CD14-positive monocyte (primary cell): ENCODE data around the gene WNT6. TPM values are rescaled to one million over a fixed set of nuclear protein-coding genes. Genes with fewer than 3 reads are reported as not detected.
A peak's percentile ranks its signal among the peaks of the same experiment; 100 is the strongest.

Experiments
- DNase-seq, 3 donors: peaks; one replicate each; pipeline ENCODE4 v3.0.0-alpha.2; 2011 to 2022
- H2AFZ ChIP-seq: 2 replicates; pipeline ENCODE4 v1.6.0; 2012; ENCODE audit warnings: mild to moderate bottlenecking, low read depth, low read length, inconsistent platforms; ENCODE audit not compliant: insufficient read depth, poor library complexity, severe bottlenecking
- H3K27ac ChIP-seq, 2 donors: 1 replicate in 1 of 2; 2 replicates in 1 of 2; pipeline ENCODE4 v1.5.1; 2012 to 2013; ENCODE audit warnings: low read length in 2 of 2, control low read depth in 1 of 2, inconsistent platforms in 1 of 2, low read depth in 1 of 2, mild to moderate bottlenecking in 1 of 2
- H3K27me3 ChIP-seq, 2 donors: one replicate each; pipeline versions ENCODE4 v1.6.0 to v1.6.1; 2011 to 2013; ENCODE audit warnings: low read length in 2 of 2; ENCODE audit not compliant: control insufficient read depth in 2 of 2, insufficient read depth in 2 of 2
- H3K36me3 ChIP-seq, 2 donors: replicated peaks in 1 of 2; 1 replicate in 1 of 2; 2 replicates in 1 of 2; pipeline versions ENCODE4 v1.5.1 to v1.6.1; 2012 to 2013; ENCODE audit warnings: low read length in 2 of 2, control low read depth in 1 of 2, inconsistent platforms in 1 of 2, mild to moderate bottlenecking in 1 of 2; ENCODE audit not compliant: insufficient read depth in 2 of 2, control insufficient read depth in 1 of 2
- H3K4me1 ChIP-seq, 2 donors: 1 replicate in 1 of 2; 2 replicates in 1 of 2; pipeline versions ENCODE4 v1.5.1 to v1.6.1; 2012 to 2013; ENCODE audit warnings: low read length in 2 of 2, control low read depth in 1 of 2, inconsistent platforms in 1 of 2, mild to moderate bottlenecking in 1 of 2, moderate library complexity in 1 of 2; ENCODE audit not compliant: insufficient read depth in 2 of 2, control insufficient read depth in 1 of 2
- H3K4me2 ChIP-seq: replicated peaks from 2 replicates; pipeline ENCODE3; 2012; ENCODE audit warnings: low read length, moderate library complexity, mild to moderate bottlenecking; ENCODE audit not compliant: poor library complexity, severe bottlenecking; ENCODE audit errors: extremely low read depth
- H3K4me3 ChIP-seq, 3 experiments: fragments of 200-600 bp in 1 of 3; sonication (generic) in 1 of 3; replicated peaks in 1 of 3; 1 replicate in 2 of 3; 2 replicates in 1 of 3; pipeline ENCODE4 v1.5.1; 2011 to 2013; ENCODE audit warnings: low read length in 3 of 3, mild to moderate bottlenecking in 3 of 3, control low read depth in 2 of 3, low read depth in 2 of 3, inconsistent platforms in 1 of 3, moderate library complexity in 1 of 3
- H3K79me2 ChIP-seq: 2 replicates; pipeline ENCODE4 v1.6.0; 2012; ENCODE audit warnings: mild to moderate bottlenecking, control low read depth, inconsistent platforms, low read length, moderate library complexity; ENCODE audit not compliant: insufficient read depth
- H3K9ac ChIP-seq: 2 replicates; pipeline ENCODE4 v1.6.0; 2017; ENCODE audit warnings: low read length, mild to moderate bottlenecking; ENCODE audit not compliant: insufficient read depth, poor library complexity, severe bottlenecking
- H3K9me3 ChIP-seq, 2 donors: replicated peaks in 1 of 2; 1 replicate in 1 of 2; 2 replicates in 1 of 2; pipeline versions ENCODE4 v1.5.1 to v1.6.1; 2012 to 2013; ENCODE audit warnings: low read length in 2 of 2, control low read depth in 1 of 2; ENCODE audit not compliant: control insufficient read depth in 1 of 2, insufficient read depth in 1 of 2
- H4K20me1 ChIP-seq: 2 replicates; pipeline ENCODE4 v1.6.0; 2012; ENCODE audit warnings: mild to moderate bottlenecking, low read length, control low read depth, moderate library complexity; ENCODE audit not compliant: insufficient read depth
- H3K27ac Mint-ChIP-seq, 7 donors: one replicate each; pipeline ENCODE4 v1.8.0; 2020; ENCODE audit warnings: mild to moderate bottlenecking in 7 of 7, mixed read lengths in 7 of 7, moderate library complexity in 6 of 7, inconsistent platforms in 2 of 7
- H3K27me3 Mint-ChIP-seq, 3 donors: one replicate each; pipeline ENCODE4 v1.8.0; 2021 to 2022; ENCODE audit warnings: low read depth in 3 of 3, mild to moderate bottlenecking in 3 of 3, mixed read lengths in 3 of 3, moderate library complexity in 3 of 3, inconsistent platforms in 1 of 3
- H3K36me3 Mint-ChIP-seq, 2 donors: one replicate each; pipeline ENCODE4 v1.8.0; 2020; ENCODE audit warnings: mixed read lengths in 2 of 2, inconsistent platforms in 1 of 2, mild to moderate bottlenecking in 1 of 2
- H3K4me1 Mint-ChIP-seq: one replicate; pipeline ENCODE4 v1.8.0; 2020; ENCODE audit warnings: mild to moderate bottlenecking, mixed read lengths
- H3K4me3 Mint-ChIP-seq, 2 donors: one replicate each; pipeline ENCODE4 v1.8.0; 2020; ENCODE audit warnings: mild to moderate bottlenecking in 2 of 2, mixed read lengths in 2 of 2, moderate library complexity in 1 of 2
- H3K9me3 Mint-ChIP-seq, 7 donors: one replicate each; pipeline ENCODE4 v1.8.0; 2020 to 2022; ENCODE audit warnings: mixed read lengths in 7 of 7, mild to moderate bottlenecking in 6 of 7, moderate library complexity in 6 of 7, inconsistent platforms in 2 of 7
- CTCF ChIP-seq: fragments of 200-600 bp; IDR thresholded peaks from one replicate; pipeline ENCODE4 v1.8.0; 2022; ENCODE audit warnings: antibody characterized with exemption, mild to moderate bottlenecking
- WGBS: methylation state at CpG from one replicate; pipeline ENCODE4 v1.1.5; 2013; ENCODE audit warnings: missing lambda C conversion rate; ENCODE audit not compliant: insufficient coverage; 5-methylcytosine and 5-hydroxymethylcytosine counted together
- intact Hi-C, 2 donors: fragments of 100-400 bp; cut with micrococcal nuclease; formaldehyde crosslinking; loops; one replicate each; pipeline versions ENCODE4 v1.15.0 to v1.15.1; 2023
- polyA plus RNA-seq, 3 donors: library from polyadenylated mRNA; depleted of rRNA in 1 of 3; unstranded in 2 of 3; stranded (reverse) in 1 of 3; fragments of 300-500 nt in 2 of 3; fragments of >200 nt in 1 of 3; fragmentation: Illumina TruSeq in 2 of 3; gene quantifications; 1 replicate in 2 of 3; 2 replicates in 1 of 3; pipeline ENCODE4 v1.2.3, GENCODE V29; 2012 to 2021

The WNT6 gene
- polyA plus RNA-seq, 3 donors = 0.27 to 0.65 (median 0.37) TPM

- Histone ChIP-seq H3K4me3 (no peak overlapping the region), H3K79me2 (no peaks in the 10 kb centered on the region), H3K9ac (no peak overlapping the region), H4K20me1 (no peaks in the 10 kb centered on the region), H3K27me3 (peaks cover 7 to 12% of the 10 kb centered on the region in 2 donors), H3K4me1 (peaks cover 10 to 22% of the 10 kb centered on the region in 2 donors), H2AFZ (no peak overlapping the region), H3K36me3 (no peaks in the 10 kb centered on the region), H3K27ac (no peak overlapping the region), H3K9me3 (no peaks in the 10 kb centered on the region), H3K4me2 (no peak overlapping the region)
- H3K36me3 Mint-ChIP-seq = peaks cover 0 to 3% of the 10 kb centered on the region in 2 donors
- no peak for DNase-seq
- intact Hi-C loops = no loop called here
- no peak overlapping the region for H3K27ac Mint-ChIP-seq
- peaks cover 29 to 39% (median 29%) of the 10 kb centered on the region in 3 donors for H3K27me3 Mint-ChIP-seq
- 95% methylated on average over 3 of the region's 4 CpGs for WGBS
- TF ChIP-seq CTCF = no peak
- H3K9me3 Mint-ChIP-seq = peaks cover 0 to 3% (median 0%) of the 10 kb centered on the region in 7 donors
- H3K4me3 Mint-ChIP-seq = peak overlapping the region in 1 of 2 donors; percentile 39
- H3K4me1 Mint-ChIP-seq = peaks cover 30% of the 10 kb centered on the region
Measured at GRCh38 chr2:218828477-218828778, 31.2 kb upstream of the WNT6 start.

GRCh38 chr2:218829868-218830451 lies 29.6 kb upstream of the WNT6 start:
- H3K27ac Mint-ChIP-seq = no peak overlapping the region
- H3K4me2 ChIP-seq = no peak overlapping the region
- H3K27me3 Mint-ChIP-seq = peaks cover 30 to 46% (median 37%) of the 10 kb centered on the region in 3 donors
- peaks cover 30% of the 10 kb centered on the region for H3K4me1 Mint-ChIP-seq
- H3K4me3 ChIP-seq = no peak overlapping the region
- intact Hi-C loops = loop anchor here in 1 of 2 donors (5.0 kb wide), 1 partner anchor 33 kb away; no protein-coding TSS in a partner anchor
- DNase-seq = no peak
- no peak overlapping the region for H2AFZ ChIP-seq
- no peaks in the 10 kb centered on the region for H3K36me3 ChIP-seq
- H3K9me3 Mint-ChIP-seq = peaks cover 0 to 2% (median 0%) of the 10 kb centered on the region in 7 donors
- peaks cover 10 to 22% of the 10 kb centered on the region in 2 donors for H3K4me1 ChIP-seq
- H3K4me3 Mint-ChIP-seq = no peak overlapping the region
- WGBS = 92% methylated on average over 13 of the region's 17 CpGs
- no peak for TF ChIP-seq CTCF
- no peaks in the 10 kb centered on the region for H3K9me3 ChIP-seq
- no peaks in the 10 kb centered on the region for H3K36me3 Mint-ChIP-seq
- peaks cover 14 to 21% of the 10 kb centered on the region in 2 donors for H3K27me3 ChIP-seq
- no peak overlapping the region for H3K9ac ChIP-seq
- no peaks in the 10 kb centered on the region for H4K20me1 ChIP-seq
- no peaks in the 10 kb centered on the region for H3K79me2 ChIP-seq
- H3K27ac ChIP-seq = no peak overlapping the region
